ENCODE measurements around the gene SPINT4. TPM values are rescaled to one million over a fixed set of nuclear protein-coding genes. Genes with fewer than 3 reads are reported as not detected.
"Not testable (repeated sequence)": the region's sequence is repeated elsewhere in the genome, so short reads cannot be mapped to it uniquely, and the experiment has no call there.

Gene SPINT4
- not detected in 2 replicates for total RNA-seq

- DNase-seq (ENCODE audit: low spot score) = no peak
- Mint-ChIP-seq H3K27ac (no peak within 1 kb of the TSS), H3K27me3 (ENCODE audit: insufficient read depth) (peaks cover 28% of the 10 kb centered on the region), H3K4me1 (ENCODE audit: low read depth) (no peaks in the 10 kb centered on the region), H3K9me3 (no peaks in the 10 kb centered on the region), H3K36me3 (ENCODE audit: low read depth) (no peaks in the 10 kb centered on the region), H3K4me3 (no peak within 1 kb of the TSS)
- intact Hi-C loops (cut with micrococcal nuclease) = no loop called here
Measured at GRCh38 chr20:45722047-45722446, at the start of gene SPINT4. SPINT4 (plus strand) TSS chr20:45722347; CDS start chr20:45722368, 21 bp downstream.

- no peaks in the 10 kb centered on the region for H3K36me3 Mint-ChIP-seq (ENCODE audit: low read depth)
- H3K27me3 Mint-ChIP-seq (ENCODE audit: insufficient read depth) = peaks cover 7% of the 10 kb centered on the region
- no peaks in the 10 kb centered on the region for H3K9me3 Mint-ChIP-seq
- H3K4me1 Mint-ChIP-seq (ENCODE audit: low read depth) = no peaks in the 10 kb centered on the region
- H3K4me3 Mint-ChIP-seq = no peak overlapping the region
- no peak overlapping the region for H3K27ac Mint-ChIP-seq
- no peak for DNase-seq (ENCODE audit: low spot score)
- intact Hi-C loops (cut with micrococcal nuclease) = no loop called here
Measured at GRCh38 chr20:45672765-45673164, 49.4 kb upstream of the SPINT4 start.

- Mint-ChIP-seq H3K27ac (no peak overlapping the region), H3K4me1 (ENCODE audit: low read depth) (no peaks in the 10 kb centered on the region), H3K4me3 (no peak overlapping the region), H3K27me3 (ENCODE audit: insufficient read depth) (peaks cover 4% of the 10 kb centered on the region), H3K9me3 (peaks cover 16% of the 10 kb centered on the region), H3K36me3 (ENCODE audit: low read depth) (no peaks in the 10 kb centered on the region)
- no peak for DNase-seq (ENCODE audit: low spot score)
- intact Hi-C loops (cut with micrococcal nuclease) = no loop called here
Measured at GRCh38 chr20:45679650-45680049, 42.5 kb upstream of the SPINT4 start.

GRCh38 chr20:45685896-45686295 is 36.3 kb upstream of the SPINT4 start:
- Mint-ChIP-seq H3K27me3 (ENCODE audit: insufficient read depth) (peaks cover 3% of the 10 kb centered on the region), H3K4me1 (ENCODE audit: low read depth) (no peaks in the 10 kb centered on the region), H3K36me3 (ENCODE audit: low read depth) (no peaks in the 10 kb centered on the region), H3K4me3 (no peak overlapping the region), H3K9me3 (no peaks in the 10 kb centered on the region), H3K27ac (no peak overlapping the region)
- DNase-seq (ENCODE audit: low spot score) = no peak
- intact Hi-C loops (cut with micrococcal nuclease) = no loop called here

- DNase-seq (ENCODE audit: low spot score); H3K27me3 Mint-ChIP-seq (ENCODE audit: insufficient read depth); H3K4me3 Mint-ChIP-seq; H3K36me3 Mint-ChIP-seq (ENCODE audit: low read depth); H3K27ac Mint-ChIP-seq; H3K9me3 Mint-ChIP-seq; H3K4me1 Mint-ChIP-seq (ENCODE audit: low read depth); intact Hi-C loops (cut with micrococcal nuclease): not testable (repeated sequence)
Measured at GRCh38 chr20:45693346-45693745, 28.8 kb upstream of the SPINT4 start.

- no peak for DNase-seq (ENCODE audit: low spot score)
- Mint-ChIP-seq H3K27ac (no peak overlapping the region), H3K27me3 (ENCODE audit: insufficient read depth) (peaks cover 15% of the 10 kb centered on the region), H3K9me3 (no peaks in the 10 kb centered on the region), H3K36me3 (ENCODE audit: low read depth) (no peaks in the 10 kb centered on the region), H3K4me1 (ENCODE audit: low read depth) (no peaks in the 10 kb centered on the region), H3K4me3 (no peak overlapping the region)
- intact Hi-C loops (cut with micrococcal nuclease) = no loop called here
Measured at GRCh38 chr20:45695496-45695895, 26.7 kb upstream of the SPINT4 start.

GRCh38 chr20:45701104-45701503 is 21.0 kb upstream of the SPINT4 start:
- Mint-ChIP-seq H3K4me1 (ENCODE audit: low read depth) (no peaks in the 10 kb centered on the region), H3K9me3 (no peaks in the 10 kb centered on the region), H3K36me3 (ENCODE audit: low read depth) (no peaks in the 10 kb centered on the region), H3K4me3 (no peak overlapping the region), H3K27me3 (ENCODE audit: insufficient read depth) (peaks cover 17% of the 10 kb centered on the region), H3K27ac (no peak overlapping the region)
- intact Hi-C loops (cut with micrococcal nuclease) = no loop called here
- no peak for DNase-seq (ENCODE audit: low spot score)

GRCh38 chr20:45701873-45702272 is 20.3 kb upstream of the SPINT4 start, which contains the start of gene WFDC13:
WFDC13 (plus strand) TSS chr20:45702038; CDS start chr20:45702124, 86 bp downstream.
- DNase-seq (ENCODE audit: low spot score) = no peak
- intact Hi-C loops (cut with micrococcal nuclease) = no loop called here

GRCh38 chr20:45704969-45705637 is 17.0 kb upstream of the SPINT4 start, which contains the start of gene WFDC10B:
WFDC10B (minus strand) TSS chr20:45705019; CDS start chr20:45685992, 19,027 bp downstream.
- DNase-seq (ENCODE audit: low spot score) = no peak
- Mint-ChIP-seq H3K9me3 (no peaks in the 10 kb centered on the region), H3K27me3 (ENCODE audit: insufficient read depth) (peaks cover 7% of the 10 kb centered on the region), H3K27ac (no peak within 1 kb of the TSS), H3K4me1 (ENCODE audit: low read depth) (no peaks in the 10 kb centered on the region), H3K36me3 (ENCODE audit: low read depth) (no peaks in the 10 kb centered on the region), H3K4me3 (no peak within 1 kb of the TSS)
- intact Hi-C loops (cut with micrococcal nuclease) = no loop called here

More at GRCh38 chr20:45701873-45702272, 20.3 kb upstream of the SPINT4 start, which contains the start of gene WFDC13:
- no peaks in the 10 kb centered on the region for H3K9me3 Mint-ChIP-seq
- no peak within 1 kb of the TSS for H3K4me3 Mint-ChIP-seq
- peaks cover 17% of the 10 kb centered on the region for H3K27me3 Mint-ChIP-seq (ENCODE audit: insufficient read depth)
- H3K36me3 Mint-ChIP-seq (ENCODE audit: low read depth) = no peaks in the 10 kb centered on the region
- no peaks in the 10 kb centered on the region for H3K4me1 Mint-ChIP-seq (ENCODE audit: low read depth)
- no peak within 1 kb of the TSS for H3K27ac Mint-ChIP-seq

- intact Hi-C loops (cut with micrococcal nuclease); H3K36me3 Mint-ChIP-seq (ENCODE audit: low read depth); H3K27ac Mint-ChIP-seq; H3K4me1 Mint-ChIP-seq (ENCODE audit: low read depth); DNase-seq (ENCODE audit: low spot score); H3K9me3 Mint-ChIP-seq; H3K4me3 Mint-ChIP-seq: not testable (repeated sequence)
- H3K27me3 Mint-ChIP-seq (ENCODE audit: insufficient read depth) = peaks cover 21% of the 10 kb centered on the region
Measured at GRCh38 chr20:45716141-45716688, 5.9 kb upstream of the SPINT4 start.

- H3K4me3 Mint-ChIP-seq = no peak overlapping the region
- intact Hi-C loops (cut with micrococcal nuclease) = no loop called here
- peaks cover 22% of the 10 kb centered on the region for H3K27me3 Mint-ChIP-seq (ENCODE audit: insufficient read depth)
- no peak overlapping the region for H3K27ac Mint-ChIP-seq
- H3K36me3 Mint-ChIP-seq (ENCODE audit: low read depth) = no peaks in the 10 kb centered on the region
- peaks cover 3% of the 10 kb centered on the region for H3K9me3 Mint-ChIP-seq
- no peak for DNase-seq (ENCODE audit: low spot score)
- no peaks in the 10 kb centered on the region for H3K4me1 Mint-ChIP-seq (ENCODE audit: low read depth)
Measured at GRCh38 chr20:45725134-45725533, 3.0 kb downstream of the SPINT4 start.

GRCh38 chr20:45727044-45727443 is 4.9 kb downstream of the SPINT4 start:
- DNase-seq (ENCODE audit: low spot score) = no peak
- H3K4me3 Mint-ChIP-seq = no peak overlapping the region
- H3K4me1 Mint-ChIP-seq (ENCODE audit: low read depth) = no peaks in the 10 kb centered on the region
- no peak overlapping the region for H3K27ac Mint-ChIP-seq
- intact Hi-C loops (cut with micrococcal nuclease) = no loop called here
- peaks cover 20% of the 10 kb centered on the region for H3K27me3 Mint-ChIP-seq (ENCODE audit: insufficient read depth)
- H3K36me3 Mint-ChIP-seq (ENCODE audit: low read depth) = no peaks in the 10 kb centered on the region
- H3K9me3 Mint-ChIP-seq = peaks cover 16% of the 10 kb centered on the region

- intact Hi-C loops (cut with micrococcal nuclease) = no loop called here
- no peak overlapping the region for H3K4me3 Mint-ChIP-seq
- no peak overlapping the region for H3K27ac Mint-ChIP-seq
- no peaks in the 10 kb centered on the region for H3K4me1 Mint-ChIP-seq (ENCODE audit: low read depth)
- no peaks in the 10 kb centered on the region for H3K36me3 Mint-ChIP-seq (ENCODE audit: low read depth)
- peaks cover 5% of the 10 kb centered on the region for H3K27me3 Mint-ChIP-seq (ENCODE audit: insufficient read depth)
- no peak for DNase-seq (ENCODE audit: low spot score)
- H3K9me3 Mint-ChIP-seq = peaks cover 30% of the 10 kb centered on the region
Measured at GRCh38 chr20:45732199-45732598, 10.1 kb downstream of the SPINT4 start.
